Measurements from ENCODE around the gene SFI1.
A peak's percentile ranks its signal among the peaks of the same experiment; 100 is the strongest.

Gene SFI1

DNA sequence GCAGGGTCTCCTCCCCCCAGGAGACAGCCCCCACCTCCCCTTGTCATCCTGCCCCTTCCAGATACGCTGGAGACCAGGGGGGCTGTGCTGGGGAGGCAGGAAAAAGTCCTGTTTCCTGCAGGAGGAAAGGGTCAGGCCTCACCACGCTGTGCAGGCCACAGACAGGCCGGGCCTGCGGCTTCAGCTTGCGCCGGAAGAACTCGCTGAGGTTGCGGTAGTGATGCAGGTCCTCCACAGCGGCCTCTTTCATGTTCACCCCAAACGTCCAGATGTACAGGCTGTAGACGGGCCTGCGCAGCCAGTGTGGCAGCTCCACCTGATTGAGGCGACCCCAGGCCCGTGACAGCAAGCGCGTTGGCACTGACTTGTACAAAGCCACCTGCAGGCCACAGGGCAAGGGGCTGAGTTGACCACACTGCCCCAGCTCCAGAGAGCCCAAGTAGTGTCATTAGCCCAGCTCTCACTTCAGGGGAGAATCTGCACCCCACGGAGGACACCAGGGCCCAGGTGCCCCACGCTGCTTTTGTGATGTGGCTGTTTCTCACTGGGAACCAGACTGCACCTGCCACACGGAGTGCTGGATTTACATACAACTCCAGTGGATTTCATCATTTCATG lies 125.3 kb downstream of the SFI1 start:
- DNase-seq = no peak
- TF ChIP-seq, protein P1, sequence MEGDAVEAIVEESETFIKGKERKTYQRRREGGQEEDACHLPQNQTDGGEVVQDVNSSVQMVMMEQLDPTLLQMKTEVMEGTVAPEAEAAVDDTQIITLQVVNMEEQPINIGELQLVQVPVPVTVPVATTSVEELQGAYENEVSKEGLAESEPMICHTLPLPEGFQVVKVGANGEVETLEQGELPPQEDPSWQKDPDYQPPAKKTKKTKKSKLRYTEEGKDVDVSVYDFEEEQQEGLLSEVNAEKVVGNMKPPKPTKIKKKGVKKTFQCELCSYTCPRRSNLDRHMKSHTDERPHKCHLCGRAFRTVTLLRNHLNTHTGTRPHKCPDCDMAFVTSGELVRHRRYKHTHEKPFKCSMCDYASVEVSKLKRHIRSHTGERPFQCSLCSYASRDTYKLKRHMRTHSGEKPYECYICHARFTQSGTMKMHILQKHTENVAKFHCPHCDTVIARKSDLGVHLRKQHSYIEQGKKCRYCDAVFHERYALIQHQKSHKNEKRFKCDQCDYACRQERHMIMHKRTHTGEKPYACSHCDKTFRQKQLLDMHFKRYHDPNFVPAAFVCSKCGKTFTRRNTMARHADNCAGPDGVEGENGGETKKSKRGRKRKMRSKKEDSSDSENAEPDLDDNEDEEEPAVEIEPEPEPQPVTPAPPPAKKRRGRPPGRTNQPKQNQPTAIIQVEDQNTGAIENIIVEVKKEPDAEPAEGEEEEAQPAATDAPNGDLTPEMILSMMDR (IDR thresholded peaks at IDR 0.05; ENCODE audit: low read depth, low read length, missing control alignments) = no peak
- Histone ChIP-seq H3K27ac (no peak overlapping the region), H3K36me3 (replicated peaks) (peaks cover 52% of the 10 kb centered on the region), H3K27me3 (replicated peaks) (no peaks in the 10 kb centered on the region), H3K4me3 (ENCODE audit: low read depth, low read length) (no peak overlapping the region)
- in situ Hi-C loops (cut with HindIII; ENCODE audit: low pct_ligation_motif_present, low sequenced_read_pairs) = no loop called here

GRCh38 chr22:31622980-31623379 lies 126.6 kb downstream of the SFI1 start:
- in situ Hi-C loops (cut with HindIII; ENCODE audit: low pct_ligation_motif_present, low sequenced_read_pairs) = no loop called here
- TF ChIP-seq, protein P1 (IDR thresholded peaks at IDR 0.05; ENCODE audit: low read depth, low read length, missing control alignments) = no peak
- no peak overlapping the region for H3K27ac ChIP-seq
- H3K27me3 ChIP-seq (replicated peaks) = no peaks in the 10 kb centered on the region
- H3K36me3 ChIP-seq (replicated peaks) = peaks cover 46% of the 10 kb centered on the region
- H3K4me3 ChIP-seq (ENCODE audit: low read depth, low read length) = no peak overlapping the region
- no peak for DNase-seq

DNA sequence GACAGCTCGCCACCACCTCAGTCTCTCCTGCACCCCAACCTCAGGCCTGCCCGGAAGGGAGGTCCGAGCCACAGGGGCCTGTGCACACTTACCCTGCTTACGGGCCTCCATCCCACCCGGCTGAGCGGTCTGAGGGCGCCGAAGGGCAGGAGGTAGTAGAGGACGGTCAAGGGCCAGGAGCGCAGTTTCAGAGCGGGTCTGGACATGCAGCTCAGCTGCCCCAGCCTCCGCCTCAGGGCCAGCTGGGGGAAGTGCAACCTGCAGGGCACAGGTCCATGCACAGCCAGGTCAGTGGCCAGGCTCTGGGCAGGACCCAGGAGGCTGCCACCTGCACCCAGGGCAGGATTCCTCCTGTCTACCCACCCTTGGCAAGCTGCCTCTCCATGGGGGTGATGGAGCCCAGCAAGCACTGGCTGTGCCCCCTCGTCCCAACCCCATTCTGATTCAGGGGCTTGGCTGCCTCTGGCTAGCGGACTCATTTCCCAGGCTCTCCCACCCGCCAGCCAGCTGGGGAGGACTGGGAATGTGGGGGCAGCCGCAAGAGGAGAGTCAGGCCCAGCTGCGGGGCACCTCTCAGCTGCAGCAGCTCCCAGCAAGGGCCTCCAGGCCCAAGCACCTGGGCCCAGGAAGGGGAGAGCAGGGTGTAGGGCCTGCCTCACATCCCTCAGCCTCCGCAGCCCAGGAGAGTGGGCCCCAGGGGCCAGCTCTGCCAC lies 127.4 kb downstream of the SFI1 start:
- TF ChIP-seq, protein P1 (IDR thresholded peaks at IDR 0.05; ENCODE audit: low read depth, low read length, missing control alignments) = no peak
- in situ Hi-C loops (cut with HindIII; ENCODE audit: low pct_ligation_motif_present, low sequenced_read_pairs) = no loop called here
- no peak for DNase-seq
- Histone ChIP-seq H3K4me3 (ENCODE audit: low read depth, low read length) (no peak overlapping the region), H3K36me3 (replicated peaks) (peaks cover 42% of the 10 kb centered on the region), H3K27ac (no peak overlapping the region), H3K27me3 (replicated peaks) (no peaks in the 10 kb centered on the region)

- Histone ChIP-seq H3K4me3 (ENCODE audit: low read depth, low read length) (peak overlapping the region; percentile 27), H3K27ac (no peak overlapping the region), H3K27me3 (replicated peaks) (no peaks in the 10 kb centered on the region), H3K36me3 (replicated peaks) (peaks cover 32% of the 10 kb centered on the region)
- in situ Hi-C loops (cut with HindIII; ENCODE audit: low pct_ligation_motif_present, low sequenced_read_pairs) = no loop called here
- DNase-seq = no peak
- TF ChIP-seq, protein P1 (IDR thresholded peaks at IDR 0.05; ENCODE audit: low read depth, low read length, missing control alignments) = no peak
Observed at GRCh38 chr22:31625257-31625640, 128.9 kb downstream of the SFI1 start.

GRCh38 chr22:31625661-31626426 lies 129.5 kb downstream of the SFI1 start:
- H3K36me3 ChIP-seq (replicated peaks) = peaks cover 26% of the 10 kb centered on the region
- TF ChIP-seq, protein P1 (IDR thresholded peaks at IDR 0.05; ENCODE audit: low read depth, low read length, missing control alignments) = peak; percentile 14
- in situ Hi-C loops (cut with HindIII; ENCODE audit: low pct_ligation_motif_present, low sequenced_read_pairs) = no loop called here
- no peaks in the 10 kb centered on the region for H3K27me3 ChIP-seq (replicated peaks)
- H3K4me3 ChIP-seq (ENCODE audit: low read depth, low read length) = peak overlapping the region; percentile 27
- no peak overlapping the region for H3K27ac ChIP-seq
- peak; percentile 43 for DNase-seq
